ENCODE measurements around the gene CHCHD6.
"Not testable (repeated sequence)": the region's sequence is repeated elsewhere in the genome, so short reads cannot be mapped to it uniquely, and the experiment has no call there.

CHCHD6 gene

GRCh38 chr3:126765187-126766069, 61.4 kb downstream of the CHCHD6 start:
- DNase-seq (ENCODE audit: low read depth in 3 of 3, low spot score in 1 of 3) = no peak

- DNase-seq (ENCODE audit: low read depth in 3 of 3, low spot score in 1 of 3) = no peak
Measured at GRCh38 chr3:126766653-126767052, 62.6 kb downstream of the CHCHD6 start.

- no peak for DNase-seq (ENCODE audit: low read depth in 3 of 3, low spot score in 1 of 3)
Measured at GRCh38 chr3:126768903-126769302, 64.9 kb downstream of the CHCHD6 start.

GRCh38 chr3:126770096-126770495, 66.1 kb downstream of the CHCHD6 start:
- no peak for DNase-seq (ENCODE audit: low read depth in 3 of 3, low spot score in 1 of 3)

GRCh38 chr3:126773167-126773566, 69.1 kb downstream of the CHCHD6 start:
- no peak for DNase-seq (ENCODE audit: low read depth in 3 of 3, low spot score in 1 of 3)

- DNase-seq (ENCODE audit: low read depth in 3 of 3, low spot score in 1 of 3) = no peak
Measured at GRCh38 chr3:126773783-126774182, 69.7 kb downstream of the CHCHD6 start.

GRCh38 chr3:126777366-126777765, 73.3 kb downstream of the CHCHD6 start:
- no peak for DNase-seq (ENCODE audit: low read depth in 3 of 3, low spot score in 1 of 3)

- DNase-seq (ENCODE audit: low read depth in 3 of 3, low spot score in 1 of 3) = no peak
Measured at GRCh38 chr3:126780666-126781065, 76.6 kb downstream of the CHCHD6 start.

- no peak for DNase-seq (ENCODE audit: low read depth in 3 of 3, low spot score in 1 of 3)
Measured at GRCh38 chr3:126781406-126781805, 77.4 kb downstream of the CHCHD6 start.

- DNase-seq (ENCODE audit: low read depth in 3 of 3, low spot score in 1 of 3) = no peak
Measured at GRCh38 chr3:126781889-126782491, 78.0 kb downstream of the CHCHD6 start.

- DNase-seq (ENCODE audit: low read depth in 3 of 3, low spot score in 1 of 3) = no peak
Measured at GRCh38 chr3:126782536-126782935, 78.5 kb downstream of the CHCHD6 start.

GRCh38 chr3:126784254-126784653, 80.2 kb downstream of the CHCHD6 start:
- DNase-seq (ENCODE audit: low read depth in 3 of 3, low spot score in 1 of 3) = no peak

- not testable (repeated sequence) for DNase-seq (ENCODE audit: low read depth in 3 of 3, low spot score in 1 of 3)
Measured at GRCh38 chr3:126791320-126791719, 87.3 kb downstream of the CHCHD6 start.

GRCh38 chr3:126792998-126793397, 89.0 kb downstream of the CHCHD6 start:
- no peak for DNase-seq (ENCODE audit: low read depth in 3 of 3, low spot score in 1 of 3)

GRCh38 chr3:126797563-126797962, 93.5 kb downstream of the CHCHD6 start:
- no peak for DNase-seq (ENCODE audit: low read depth in 3 of 3, low spot score in 1 of 3)

- DNase-seq (ENCODE audit: low read depth in 3 of 3, low spot score in 1 of 3) = no peak
Measured at GRCh38 chr3:126798521-126798920, 94.5 kb downstream of the CHCHD6 start.

GRCh38 chr3:126799099-126799498, 95.1 kb downstream of the CHCHD6 start:
- no peak for DNase-seq (ENCODE audit: low read depth in 3 of 3, low spot score in 1 of 3)

- DNase-seq (ENCODE audit: low read depth in 3 of 3, low spot score in 1 of 3) = not testable (repeated sequence)
Measured at GRCh38 chr3:126801312-126801711, 97.3 kb downstream of the CHCHD6 start.

- DNase-seq (ENCODE audit: low read depth in 3 of 3, low spot score in 1 of 3) = no peak
Measured at GRCh38 chr3:126807795-126808194, 103.8 kb downstream of the CHCHD6 start.

GRCh38 chr3:126811530-126811929, 107.5 kb downstream of the CHCHD6 start:
- no peak for DNase-seq (ENCODE audit: low read depth in 3 of 3, low spot score in 1 of 3)

- no peak for DNase-seq (ENCODE audit: low read depth in 3 of 3, low spot score in 1 of 3)
Measured at GRCh38 chr3:126816298-126816697, 112.3 kb downstream of the CHCHD6 start.

- no peak for DNase-seq (ENCODE audit: low read depth in 3 of 3, low spot score in 1 of 3)
Measured at GRCh38 chr3:126816986-126817777, 113.1 kb downstream of the CHCHD6 start.

Data from stimulated activated CD4-positive, alpha-beta T cell treated with anti-CD3 and anti-CD28 coated beads, TNF-alpha, amount 100 ng/mL, for 1 hour (primary cell).